ENCODE data around the gene UBL4A. TPM values are rescaled to one million over a fixed set of nuclear protein-coding genes. Genes with fewer than 3 reads are reported as not detected.
A peak's percentile ranks its signal among the peaks of the same experiment; 100 is the strongest.

UBL4A gene
- total RNA-seq, 2 donors from 2014 or later: 37.2 to 53.4 TPM

- no peak overlapping the region for H3K27ac Mint-ChIP-seq
- H3K9me3 Mint-ChIP-seq: no peaks in the 10 kb centered on the region
- H3K4me3 Mint-ChIP-seq: no peak overlapping the region
- ATAC-seq (replicated peaks): no peak
- H3K36me3 Mint-ChIP-seq (ENCODE audit: low read depth): no peaks in the 10 kb centered on the region
- H3K27me3 Mint-ChIP-seq: no peaks in the 10 kb centered on the region
- no peaks in the 10 kb centered on the region for H3K4me1 Mint-ChIP-seq
Measured at GRCh38 chrX:154495472-154495922, 9.1 kb upstream of the UBL4A start.

GRCh38 chrX:154494715-154495114, 8.3 kb upstream of the UBL4A start:
- no peaks in the 10 kb centered on the region for H3K36me3 Mint-ChIP-seq (ENCODE audit: low read depth)
- H3K27ac Mint-ChIP-seq: no peak overlapping the region
- no peaks in the 10 kb centered on the region for H3K4me1 Mint-ChIP-seq
- H3K4me3 Mint-ChIP-seq: no peak overlapping the region
- no peak for ATAC-seq (replicated peaks)
- H3K9me3 Mint-ChIP-seq: no peaks in the 10 kb centered on the region
- no peaks in the 10 kb centered on the region for H3K27me3 Mint-ChIP-seq

GRCh38 chrX:154490414-154491083, 4.1 kb upstream of the UBL4A start, which contains the start of gene SLC10A3:
Gene SLC10A3 (minus strand): TSS chrX:154490629. CDS start chrX:154488940, 1,689 bp downstream.
- peaks cover 12% of the 10 kb centered on the region for H3K36me3 Mint-ChIP-seq (ENCODE audit: low read depth)
- no peaks in the 10 kb centered on the region for H3K9me3 Mint-ChIP-seq
- peak within 1 kb of the TSS; percentile 88 for H3K27ac Mint-ChIP-seq
- H3K27me3 Mint-ChIP-seq: no peaks in the 10 kb centered on the region
- H3K4me3 Mint-ChIP-seq: peak within 1 kb of the TSS; percentile 91
- peak; percentile 94 for ATAC-seq (replicated peaks)
- H3K4me1 Mint-ChIP-seq: peaks cover 3% of the 10 kb centered on the region

GRCh38 chrX:154490021-154490413, 3.6 kb upstream of the UBL4A start:
- Mint-ChIP-seq H3K27me3 (no peaks in the 10 kb centered on the region), H3K4me3 (peak overlapping the region; percentile 91)
- peak; percentile 24 for ATAC-seq (replicated peaks)

GRCh38 chrX:154489182-154489581, 2.8 kb upstream of the UBL4A start:
- Mint-ChIP-seq H3K4me3 (peak overlapping the region; percentile 91), H3K9me3 (no peaks in the 10 kb centered on the region), H3K27ac (no peak overlapping the region)

More at GRCh38 chrX:154490021-154490413, 3.6 kb upstream of the UBL4A start:
- no peaks in the 10 kb centered on the region for H3K9me3 Mint-ChIP-seq
- H3K27ac Mint-ChIP-seq: peak overlapping the region; percentile 88
- H3K36me3 Mint-ChIP-seq (ENCODE audit: low read depth): peaks cover 17% of the 10 kb centered on the region
- H3K4me1 Mint-ChIP-seq: peaks cover 3% of the 10 kb centered on the region

GRCh38 chrX:154488336-154489075, 2.1 kb upstream of the UBL4A start:
- Mint-ChIP-seq H3K4me3 (peak overlapping the region; percentile 91), H3K27ac (no peak overlapping the region), H3K36me3 (ENCODE audit: low read depth) (peaks cover 32% of the 10 kb centered on the region), H3K4me1 (peaks cover 3% of the 10 kb centered on the region), H3K27me3 (no peaks in the 10 kb centered on the region), H3K9me3 (no peaks in the 10 kb centered on the region)
- no peak for ATAC-seq (replicated peaks)

More at GRCh38 chrX:154489182-154489581, 2.8 kb upstream of the UBL4A start:
- Mint-ChIP-seq H3K36me3 (ENCODE audit: low read depth) (peaks cover 25% of the 10 kb centered on the region), H3K27me3 (no peaks in the 10 kb centered on the region), H3K4me1 (peaks cover 3% of the 10 kb centered on the region)
- ATAC-seq (replicated peaks): no peak

- H3K4me1 Mint-ChIP-seq: peaks cover 3% of the 10 kb centered on the region
- no peaks in the 10 kb centered on the region for H3K9me3 Mint-ChIP-seq
- H3K4me3 Mint-ChIP-seq: peak overlapping the region; percentile 64
- ATAC-seq (replicated peaks): no peak
- H3K36me3 Mint-ChIP-seq (ENCODE audit: low read depth): peaks cover 35% of the 10 kb centered on the region
- no peaks in the 10 kb centered on the region for H3K27me3 Mint-ChIP-seq
- no peak overlapping the region for H3K27ac Mint-ChIP-seq
Measured at GRCh38 chrX:154487518-154488290, 1.3 kb upstream of the UBL4A start.

GRCh38 chrX:154486052-154486395, 391 bp downstream of the UBL4A start:
- Mint-ChIP-seq H3K9me3 (no peaks in the 10 kb centered on the region), H3K36me3 (ENCODE audit: low read depth) (peaks cover 35% of the 10 kb centered on the region), H3K4me1 (peaks cover 8% of the 10 kb centered on the region), H3K27ac (no peak overlapping the region), H3K4me3 (peak overlapping the region; percentile 66), H3K27me3 (no peaks in the 10 kb centered on the region)
- no peak for ATAC-seq (replicated peaks)

GRCh38 chrX:154485150-154486051, 1.0 kb downstream of the UBL4A start:
- Mint-ChIP-seq H3K27ac (no peak overlapping the region), H3K4me1 (peaks cover 8% of the 10 kb centered on the region), H3K9me3 (no peaks in the 10 kb centered on the region), H3K4me3 (peak overlapping the region; percentile 66), H3K27me3 (no peaks in the 10 kb centered on the region), H3K36me3 (ENCODE audit: low read depth) (peaks cover 35% of the 10 kb centered on the region)
- no peak for ATAC-seq (replicated peaks)

GRCh38 chrX:154484255-154485149, 1.9 kb downstream of the UBL4A start:
- Mint-ChIP-seq H3K27ac (no peak overlapping the region), H3K27me3 (no peaks in the 10 kb centered on the region), H3K4me1 (peaks cover 8% of the 10 kb centered on the region), H3K36me3 (ENCODE audit: low read depth) (peaks cover 35% of the 10 kb centered on the region), H3K4me3 (peak overlapping the region; percentile 66), H3K9me3 (no peaks in the 10 kb centered on the region)
- peak; percentile 61 for ATAC-seq (replicated peaks)

GRCh38 chrX:154483325-154483724, 3.1 kb downstream of the UBL4A start:
- no peak for ATAC-seq (replicated peaks)
- no peaks in the 10 kb centered on the region for H3K27me3 Mint-ChIP-seq
- peak overlapping the region; percentile 33 for H3K4me3 Mint-ChIP-seq
- no peak overlapping the region for H3K27ac Mint-ChIP-seq
- peaks cover 35% of the 10 kb centered on the region for H3K36me3 Mint-ChIP-seq (ENCODE audit: low read depth)
- no peaks in the 10 kb centered on the region for H3K9me3 Mint-ChIP-seq
- peaks cover 8% of the 10 kb centered on the region for H3K4me1 Mint-ChIP-seq

GRCh38 chrX:154482786-154483185, 3.6 kb downstream of the UBL4A start:
- H3K27me3 Mint-ChIP-seq: no peaks in the 10 kb centered on the region
- no peak for ATAC-seq (replicated peaks)
- no peak overlapping the region for H3K4me3 Mint-ChIP-seq
- H3K9me3 Mint-ChIP-seq: no peaks in the 10 kb centered on the region
- peaks cover 5% of the 10 kb centered on the region for H3K4me1 Mint-ChIP-seq
- no peak overlapping the region for H3K27ac Mint-ChIP-seq
- H3K36me3 Mint-ChIP-seq (ENCODE audit: low read depth): peaks cover 29% of the 10 kb centered on the region
